KMS-11 (cell line): ENCODE data around the gene MRPL28.

Experiments
- H2AFZ ChIP-seq: fragments of 200-600 bp; sonication (generic); 2 replicates; pipeline ENCODE4 v1.6.1; 2016; ENCODE audit warnings: antibody characterized with exemption, mixed run types, low read depth
- H3K27ac ChIP-seq: fragments of 200-600 bp; sonication (generic); 2 replicates; pipeline ENCODE4 v1.6.1; 2016; ENCODE audit warnings: mild to moderate bottlenecking, mixed run types
- H3K27me3 ChIP-seq: fragments of 200-600 bp; sonication (generic); 2 replicates; pipeline ENCODE4 v1.6.1; 2017; ENCODE audit warnings: mild to moderate bottlenecking, low read depth, mixed run types, moderate library complexity; ENCODE audit not compliant: insufficient read depth
- H3K36me3 ChIP-seq: fragments of 200-600 bp; sonication (generic); 2 replicates; pipeline ENCODE4 v1.6.1; 2017; ENCODE audit warnings: mild to moderate bottlenecking, mixed run types; ENCODE audit not compliant: insufficient read depth
- H3K4me1 ChIP-seq: fragments of 200-600 bp; sonication (generic); 2 replicates; pipeline ENCODE4 v1.6.1; 2016; ENCODE audit warnings: mild to moderate bottlenecking, low read depth, mixed run types; ENCODE audit not compliant: poor library complexity, severe bottlenecking
- H3K4me2 ChIP-seq: fragments of 200-600 bp; sonication (generic); 2 replicates; pipeline ENCODE4 v1.7.0; 2016; ENCODE audit warnings: mild to moderate bottlenecking, mixed run types
- H3K4me3 ChIP-seq: fragments of 200-600 bp; sonication (generic); IDR thresholded peaks from 2 replicates; pipeline ENCODE4 v1.6.1; 2017; ENCODE audit warnings: low read depth, low read length, mixed read lengths; ENCODE audit not compliant: insufficient read depth
- H3K79me2 ChIP-seq: fragments of 200-600 bp; sonication (generic); 2 replicates; pipeline ENCODE4 v1.6.1; 2016; ENCODE audit warnings: low read depth, mixed run types; ENCODE audit not compliant: insufficient read depth
- H3K9ac ChIP-seq: fragments of 200-600 bp; sonication (generic); 2 replicates; pipeline ENCODE4 v1.6.1; 2016; ENCODE audit warnings: mild to moderate bottlenecking, mixed run types
- H4K20me1 ChIP-seq: fragments of 200-600 bp; sonication (generic); 2 replicates; pipeline ENCODE4 v1.6.1; 2016; ENCODE audit warnings: mild to moderate bottlenecking, mixed run types; ENCODE audit not compliant: insufficient read depth
- TF ChIP-seq, protein P1 (sequence below): fragments of 200-600 bp; sonication (generic); conservative IDR thresholded peaks from 2 replicates; pipeline ENCODE4 v1.6.1; 2017; ENCODE audit warnings: low read depth, mild to moderate bottlenecking, antibody characterized with exemption, low read length, moderate library complexity, mixed read lengths

Gene MRPL28

DNA sequence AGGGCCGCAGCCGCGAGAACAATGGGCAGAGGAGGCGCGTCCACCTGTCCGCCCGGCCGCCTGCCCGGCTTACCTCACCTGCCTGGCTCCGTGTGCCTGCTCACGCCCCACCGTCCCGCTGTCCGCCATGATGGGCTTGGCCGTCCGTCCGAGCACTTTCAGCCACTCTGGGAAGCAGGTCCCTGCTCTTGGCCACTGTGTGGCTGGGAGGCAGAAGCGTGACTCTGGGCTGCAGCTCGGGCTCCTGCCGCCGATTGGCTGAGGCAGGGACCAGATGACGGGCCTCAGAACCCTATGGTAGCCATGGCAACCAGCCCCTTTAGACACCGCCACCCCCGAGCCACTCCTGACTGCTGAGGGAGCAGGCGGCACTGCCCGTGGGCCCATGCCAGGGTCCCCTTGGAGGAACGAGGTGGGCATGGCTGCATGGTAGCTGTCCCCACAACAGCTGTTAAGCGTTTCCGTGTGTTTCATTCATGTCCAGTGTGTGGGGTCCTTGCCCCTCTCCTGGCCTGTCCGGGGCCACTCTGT is 8.9 kb downstream of the MRPL28 start:
- H3K4me2 ChIP-seq: no peak overlapping the region
- no peak overlapping the region for H3K9ac ChIP-seq
- no peak overlapping the region for H2AFZ ChIP-seq
- peaks cover 15% of the 10 kb centered on the region; the same call in 1 of the 2 replicates for H3K27me3 ChIP-seq
- no peaks in the 10 kb centered on the region for H3K36me3 ChIP-seq
- no peaks in the 10 kb centered on the region for H4K20me1 ChIP-seq
- H3K79me2 ChIP-seq: no peaks in the 10 kb centered on the region
- TF ChIP-seq, protein P1, sequence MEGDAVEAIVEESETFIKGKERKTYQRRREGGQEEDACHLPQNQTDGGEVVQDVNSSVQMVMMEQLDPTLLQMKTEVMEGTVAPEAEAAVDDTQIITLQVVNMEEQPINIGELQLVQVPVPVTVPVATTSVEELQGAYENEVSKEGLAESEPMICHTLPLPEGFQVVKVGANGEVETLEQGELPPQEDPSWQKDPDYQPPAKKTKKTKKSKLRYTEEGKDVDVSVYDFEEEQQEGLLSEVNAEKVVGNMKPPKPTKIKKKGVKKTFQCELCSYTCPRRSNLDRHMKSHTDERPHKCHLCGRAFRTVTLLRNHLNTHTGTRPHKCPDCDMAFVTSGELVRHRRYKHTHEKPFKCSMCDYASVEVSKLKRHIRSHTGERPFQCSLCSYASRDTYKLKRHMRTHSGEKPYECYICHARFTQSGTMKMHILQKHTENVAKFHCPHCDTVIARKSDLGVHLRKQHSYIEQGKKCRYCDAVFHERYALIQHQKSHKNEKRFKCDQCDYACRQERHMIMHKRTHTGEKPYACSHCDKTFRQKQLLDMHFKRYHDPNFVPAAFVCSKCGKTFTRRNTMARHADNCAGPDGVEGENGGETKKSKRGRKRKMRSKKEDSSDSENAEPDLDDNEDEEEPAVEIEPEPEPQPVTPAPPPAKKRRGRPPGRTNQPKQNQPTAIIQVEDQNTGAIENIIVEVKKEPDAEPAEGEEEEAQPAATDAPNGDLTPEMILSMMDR: no peak
- H3K4me3 ChIP-seq: no peak overlapping the region
- H3K27ac ChIP-seq: no peak overlapping the region
- H3K4me1 ChIP-seq: peaks cover 8% of the 10 kb centered on the region

DNA sequence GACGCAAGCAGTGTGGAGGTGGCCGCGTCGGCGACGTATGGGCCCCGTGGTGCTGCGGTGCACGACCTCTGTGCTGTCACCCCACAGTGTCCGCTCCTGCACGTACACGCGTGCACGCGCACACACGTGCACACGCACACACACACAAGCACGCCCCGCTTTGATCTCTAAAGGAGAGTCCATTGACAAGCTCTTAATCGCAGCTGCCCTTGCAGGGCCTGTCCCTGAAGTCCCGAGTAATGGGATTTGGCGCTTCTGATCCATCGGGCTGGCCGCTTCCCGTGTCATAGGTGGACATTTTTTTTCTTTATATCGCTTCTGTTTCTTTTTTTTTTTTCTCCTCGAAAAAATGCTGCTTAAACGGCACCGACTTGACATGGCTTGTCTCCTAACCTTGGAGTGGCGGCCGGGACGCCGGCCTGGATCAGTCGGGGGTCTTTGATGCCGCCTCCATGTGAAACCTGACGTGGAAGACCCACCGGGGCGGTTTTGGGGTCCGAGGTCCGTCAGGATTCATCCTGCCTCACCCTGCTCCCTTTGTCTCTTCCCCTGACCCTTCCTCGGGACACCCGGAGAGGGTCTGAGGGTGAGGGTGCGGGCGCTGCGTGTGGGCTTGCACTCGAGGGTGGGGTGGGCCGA is 9.5 kb downstream of the MRPL28 start:
- TF ChIP-seq, protein P1: no peak
- Histone ChIP-seq H3K4me1 (peaks cover 8% of the 10 kb centered on the region), H3K27me3 (peaks cover 15% of the 10 kb centered on the region; the same call in 1 of the 2 replicates), H3K36me3 (no peaks in the 10 kb centered on the region), H3K27ac (no peak overlapping the region), H3K9ac (no peak overlapping the region), H3K79me2 (no peaks in the 10 kb centered on the region), H4K20me1 (no peaks in the 10 kb centered on the region), H3K4me2 (no peak overlapping the region), H3K4me3 (no peak overlapping the region), H2AFZ (no peak overlapping the region)

DNA sequence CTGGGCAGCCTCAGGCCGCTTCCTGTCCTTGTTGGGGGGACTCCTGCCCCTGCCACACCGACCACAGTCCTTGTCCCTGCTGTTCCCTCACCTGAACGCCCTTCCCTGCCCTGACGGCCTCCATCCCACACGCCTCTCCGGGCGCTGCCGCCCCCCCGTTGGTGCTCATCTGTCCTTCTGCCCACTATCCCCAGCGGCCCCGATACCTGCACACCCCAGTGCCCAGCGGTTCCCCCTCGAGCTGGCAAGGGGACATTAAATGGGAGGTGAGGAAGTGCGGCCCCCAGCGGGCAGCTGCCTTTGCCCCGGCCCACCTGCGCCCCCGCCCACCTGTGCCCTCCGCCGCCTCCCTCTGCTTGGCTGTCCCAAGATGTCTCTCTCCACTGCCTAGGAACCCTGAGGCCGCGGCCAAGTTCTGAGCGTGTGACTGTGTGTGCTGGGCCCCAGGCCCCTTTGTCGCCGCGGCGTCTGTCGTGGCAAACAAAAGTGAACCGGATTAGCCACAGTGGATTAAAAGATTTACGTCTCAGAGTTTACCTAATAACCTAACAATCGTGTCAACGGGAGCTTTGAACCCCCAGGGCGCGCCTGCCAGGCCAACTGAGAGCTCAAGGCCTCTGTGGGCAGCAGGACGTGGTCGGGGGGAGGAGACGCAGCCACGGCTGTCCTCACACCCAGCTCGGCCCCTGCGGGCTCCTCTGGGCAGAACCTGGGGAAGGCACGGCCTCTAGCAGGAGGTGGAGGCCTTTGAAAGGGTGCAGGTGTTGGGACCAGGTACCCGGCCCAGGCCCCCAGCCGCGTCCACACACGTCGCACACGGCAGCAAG is 10.3 kb downstream of the MRPL28 start:
- Histone ChIP-seq H3K36me3 (no peaks in the 10 kb centered on the region), H3K9ac (no peak overlapping the region), H3K4me3 (no peak overlapping the region), H3K4me1 (peaks cover 8% of the 10 kb centered on the region), H2AFZ (no peak overlapping the region), H3K27me3 (peaks cover 15% of the 10 kb centered on the region; the same call in 1 of the 2 replicates), H3K4me2 (no peak overlapping the region), H3K27ac (no peak overlapping the region), H4K20me1 (no peaks in the 10 kb centered on the region), H3K79me2 (no peaks in the 10 kb centered on the region)
- TF ChIP-seq, protein P1: no peak

DNA sequence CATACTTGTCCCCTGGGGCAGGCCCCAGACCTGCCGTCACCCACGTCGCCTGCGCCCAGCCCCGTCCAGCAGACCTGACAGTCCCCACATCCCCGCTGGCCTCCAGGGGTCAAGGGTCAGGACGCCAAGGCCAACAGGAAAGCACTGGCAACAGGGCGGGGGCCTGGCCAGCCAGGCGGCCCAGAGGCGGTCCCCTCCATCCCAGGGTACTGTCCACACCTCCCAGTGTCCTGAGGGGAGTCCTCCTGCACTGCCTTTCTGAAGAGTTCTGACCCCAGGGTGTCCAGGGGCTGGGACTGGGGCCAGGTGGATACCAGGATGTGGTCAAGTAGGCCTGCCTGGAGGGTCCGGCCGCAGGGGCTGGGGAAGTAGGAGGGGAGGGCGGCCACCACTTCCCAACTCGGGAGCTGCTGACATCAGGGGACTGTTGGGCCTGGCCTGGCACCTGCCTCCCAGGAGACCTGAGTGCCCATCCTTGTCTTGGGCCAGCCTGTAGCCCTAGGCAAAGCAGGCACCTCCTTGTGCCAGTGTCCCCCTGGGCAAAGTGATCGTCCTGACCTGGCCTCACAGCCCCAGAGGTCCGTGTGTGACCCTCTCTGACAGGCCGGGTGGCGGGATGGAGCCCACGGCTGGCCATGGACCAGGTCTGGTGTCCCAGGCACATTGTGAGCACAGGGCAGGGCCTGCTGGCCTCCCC is 11.1 kb downstream of the MRPL28 start:
- H3K9ac ChIP-seq: no peak overlapping the region
- TF ChIP-seq, protein P1: no peak

More for the DNA sequence above, 11.1 kb downstream of the MRPL28 start:
- Histone ChIP-seq H3K27me3 (peaks cover 15% of the 10 kb centered on the region; the same call in 1 of the 2 replicates), H3K79me2 (no peaks in the 10 kb centered on the region), H3K27ac (no peak overlapping the region), H2AFZ (no peak overlapping the region), H3K4me1 (peaks cover 8% of the 10 kb centered on the region), H4K20me1 (no peaks in the 10 kb centered on the region), H3K4me3 (no peak overlapping the region), H3K36me3 (no peaks in the 10 kb centered on the region), H3K4me2 (no peak overlapping the region)
